Ovary (tissue), 9 donors: ENCODE data around the gene EIF2S2. TPM values are rescaled to one million over a fixed set of nuclear protein-coding genes. Genes with fewer than 3 reads are reported as not detected.

Experiments used
- DNase-seq, 5 donors: peaks; one replicate each; pipeline ENCODE4 v3.0.0-alpha.2; 2019 to 2020
- H3K27ac ChIP-seq, 2 donors: fragments of 200-600 bp; one replicate each; pipeline versions ENCODE4 v1.5.1 to v1.8.0; 2019 to 2022
- H3K27me3 ChIP-seq: fragments of 200-600 bp; one replicate; pipeline ENCODE4 v1.8.0; 2022
- H3K36me3 ChIP-seq: fragments of 200-600 bp; sonication (generic); one replicate; pipeline ENCODE4 v1.5.1; 2019
- H3K4me1 ChIP-seq: one replicate; pipeline ENCODE4 v1.8.1; 2013; ENCODE audit warnings: mild to moderate bottlenecking, moderate library complexity; ENCODE audit not compliant: insufficient read depth
- H3K4me3 ChIP-seq: fragments of 200-600 bp; sonication (generic); one replicate; pipeline ENCODE4 v1.5.1; 2017
- H3K9me3 ChIP-seq, 2 donors: fragments of 200-600 bp in 1 of 2; sonication (generic) in 1 of 2; one replicate each; pipeline versions ENCODE4 v1.5.1 to v1.8.1; 2013 to 2019; ENCODE audit warnings: mild to moderate bottlenecking in 1 of 2, moderate library complexity in 1 of 2
- CTCF ChIP-seq, 3 donors: fragments of 450-650 bp in 2 of 3; fragments of 200-600 bp in 1 of 3; IDR thresholded peaks; one replicate each; pipeline versions ENCODE4 v1.5.1 to v1.8.0; 2016 to 2022; ENCODE audit warnings: antibody characterized with exemption in 3 of 3, mild to moderate bottlenecking in 1 of 3
- EP300 ChIP-seq: sonication (generic); formaldehyde crosslinking; IDR thresholded peaks from one replicate; pipeline ENCODE4 v1.6.1; 2017; ENCODE audit warnings: antibody characterized with exemption
- POLR2A ChIP-seq: fragments of 450-650 bp; IDR thresholded peaks from one replicate; pipeline ENCODE4 v1.6.1; 2017; ENCODE audit warnings: antibody characterized with exemption, mild to moderate bottlenecking, moderate library complexity
- WGBS, 3 donors: extraction: QIAGEN DNeasy Blood & Tissue Kit in 1 of 3; methylation state at CpG; one replicate each; pipeline versions ENCODE4 v1.1.5 to v1.1.7; 2013 to 2017; 5-methylcytosine and 5-hydroxymethylcytosine counted together
- intact Hi-C, 4 donors: fragments of 100-400 bp; cut with DNase I; formaldehyde crosslinking; loops; one replicate each; pipeline versions ENCODE4 v1.11.0 to v1.15.1; 2022 to 2023
- polyA plus RNA-seq, 2 donors: library from polyadenylated mRNA; stranded (reverse); fragments of 200-250 nt in 1 of 2; fragments of 350-450 nt in 1 of 2; fragmentation: Illumina TruSeq in 1 of 2; extraction: RNeasy Lipid Tissue Mini Kit (QIAGEN cat#74804) in 1 of 2; gene quantifications; one replicate each; pipeline ENCODE4 v1.2.3, GENCODE V29; 2013 to 2014
- total RNA-seq, 7 donors: library from RNA; depleted of rRNA in 2 of 7; stranded (reverse); fragments of >200 nt in 2 of 7; fragmentation: NEBNext Ultra II Directional in 3 of 7; extraction: Animal tissue kit (Norgen Biotek cat#: 25700) in 3 of 7; gene quantifications; one replicate each; pipeline versions ENCODE4 v1.1.0 to v1.2.4, GENCODE V29; 2016 to 2023
- donor health status: DM: no; HTN: no; CAD: no; lungs with moderate emphysema.
- donor health status: DM: no; HTN: no; CAD: no.
- donor health status: Bipolar disorder and iron deficiency.
- donor health status: DM: yes; HTN: yes; CAD: no.
- donor health status: DM: no; HTN: no; CAD: no.
- donor health status: DM: yes; HTN: yes; CAD: no.

Gene EIF2S2
- total and polyA plus RNA-seq, 9 donors, result 29.1 to 85.8 (median 36.1) TPM

DNA sequence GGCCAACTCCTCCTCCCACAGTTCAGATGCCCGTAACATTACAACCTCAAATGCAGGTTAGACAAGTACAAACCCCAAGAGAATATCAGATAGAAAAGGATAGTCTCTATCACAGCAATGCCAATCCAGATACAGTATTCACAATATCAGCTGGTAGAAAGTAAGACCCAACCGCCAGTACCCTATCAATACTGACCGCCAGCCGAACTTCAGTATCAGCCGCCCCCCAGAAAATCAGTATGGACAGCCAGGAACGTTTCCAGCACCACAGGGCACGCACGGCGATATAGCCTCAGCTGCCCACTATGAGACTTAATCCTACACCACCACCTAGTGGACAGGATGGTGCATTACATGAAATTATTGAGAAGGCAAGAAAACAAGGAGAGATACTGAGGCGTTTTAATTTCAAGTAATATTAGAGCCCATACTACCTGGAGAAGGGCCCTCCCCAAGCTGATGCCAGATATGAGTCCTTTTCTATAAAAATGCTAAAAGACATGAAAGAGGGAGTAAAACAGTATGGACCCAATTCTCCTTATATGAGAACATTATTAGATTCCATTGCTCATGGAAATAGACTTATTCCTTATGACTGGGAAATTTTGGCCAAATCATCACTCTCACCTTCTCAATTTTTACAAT, 17.6 kb upstream of the EIF2S2 start:
- Histone ChIP-seq H3K9me3 (no peaks in the 10 kb centered on the region), H3K4me3 (no peak overlapping the region), H3K4me1 (no peaks in the 10 kb centered on the region), H3K36me3 (no peaks in the 10 kb centered on the region), H3K27me3 (no peaks in the 10 kb centered on the region), H3K27ac (no peak overlapping the region)
- intact Hi-C loops, result loop anchor here in 2 of 4 donors (5.0 to 10.0 kb wide), 2 partner anchors 265 to 267 kb away; no protein-coding TSS in a partner anchor
- WGBS, 3 donors, result 0 to 2% (median 1%) methylated on average over 10 of the region's 10 CpGs
- DNase-seq, result peak; percentile 43 to 66 (median 54)
- TF ChIP-seq CTCF (IDR thresholded peaks at IDR 0.05), result peak; percentile 56 to 81 (median 78)
- no peak for TF ChIP-seq EP300
- TF ChIP-seq POLR2A, result no peak

DNA sequence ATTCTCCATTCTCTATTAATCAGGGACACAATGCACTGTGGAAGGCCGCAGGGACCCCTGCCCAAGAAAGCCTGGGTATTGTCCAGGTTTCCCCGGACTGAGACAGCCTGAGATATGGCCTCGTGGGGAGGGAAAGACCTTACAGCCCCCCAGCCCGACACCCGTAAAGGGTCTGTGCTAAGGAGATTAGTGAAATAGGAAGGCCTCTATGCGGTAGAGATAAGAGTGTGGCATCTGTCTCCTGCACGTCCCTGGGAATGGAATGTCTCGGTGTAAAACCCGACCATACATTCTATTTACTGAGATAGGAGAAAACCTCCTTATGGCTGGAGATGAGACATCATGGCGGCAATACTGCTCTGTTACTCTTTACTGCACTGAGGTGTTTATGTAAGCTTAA, 15.7 kb upstream of the EIF2S2 start:
- no peak for DNase-seq
- Histone ChIP-seq H3K9me3 (no peaks in the 10 kb centered on the region), H3K36me3 (no peaks in the 10 kb centered on the region), H3K4me1 (no peaks in the 10 kb centered on the region), H3K27ac (no peak overlapping the region), H3K27me3 (no peaks in the 10 kb centered on the region), H3K4me3 (no peak overlapping the region)
- TF ChIP-seq POLR2A (no peak), CTCF (IDR thresholded peaks at IDR 0.05) (no peak), EP300 (no peak)
- intact Hi-C loops, result loop anchor here in 2 of 4 donors (5.0 to 10.0 kb wide), 2 partner anchors 263 to 265 kb away; no protein-coding TSS in a partner anchor
- 68 to 78% (median 68%) methylated on average over 10 of the region's 10 CpGs for WGBS, 3 donors

DNA sequence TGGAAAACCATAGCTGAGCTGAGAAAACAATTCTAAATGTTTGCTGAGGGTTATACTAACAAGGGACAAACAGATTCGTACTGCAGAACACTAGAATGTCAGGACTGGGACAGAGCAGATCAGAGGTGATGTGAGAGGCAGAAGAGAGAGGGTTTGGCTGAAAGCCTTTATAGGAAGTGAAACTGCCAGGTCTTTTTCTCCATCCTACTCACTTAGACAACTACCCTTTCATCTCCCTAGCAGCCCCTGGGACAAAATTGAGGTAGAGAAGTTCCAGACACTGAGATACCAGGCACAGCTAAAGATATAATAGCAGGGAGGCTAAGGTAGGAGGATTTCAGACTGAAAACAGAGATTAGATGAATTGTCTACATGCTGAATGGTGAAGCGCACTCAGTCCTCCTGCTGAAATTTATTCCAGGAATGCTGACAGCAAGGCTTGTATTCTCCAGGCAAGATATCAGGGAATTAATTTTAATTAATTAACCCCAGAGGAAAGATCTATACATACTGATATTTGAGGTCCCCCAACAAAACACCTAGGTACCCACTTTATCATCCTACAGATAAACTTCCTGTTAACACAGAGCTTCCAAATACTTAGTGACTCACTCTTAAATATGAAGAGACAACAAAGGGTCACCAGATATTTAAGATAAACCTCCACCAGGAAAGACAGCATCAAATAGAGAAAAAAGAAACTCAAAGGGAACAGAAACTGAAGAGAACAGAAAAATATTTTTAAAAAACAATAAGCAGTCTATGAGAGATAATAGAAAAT, 12.6 kb upstream of the EIF2S2 start:
- intact Hi-C loops, result loop anchor here in 2 of 4 donors (5.0 to 10.0 kb wide), 2 partner anchors 260 to 262 kb away; no protein-coding TSS in a partner anchor
- WGBS, 3 donors, result 43 to 55% (median 50%) methylated on average over 2 of the region's 2 CpGs
- TF ChIP-seq CTCF (IDR thresholded peaks at IDR 0.05) (no peak), POLR2A (no peak), EP300 (no peak)

DNA sequence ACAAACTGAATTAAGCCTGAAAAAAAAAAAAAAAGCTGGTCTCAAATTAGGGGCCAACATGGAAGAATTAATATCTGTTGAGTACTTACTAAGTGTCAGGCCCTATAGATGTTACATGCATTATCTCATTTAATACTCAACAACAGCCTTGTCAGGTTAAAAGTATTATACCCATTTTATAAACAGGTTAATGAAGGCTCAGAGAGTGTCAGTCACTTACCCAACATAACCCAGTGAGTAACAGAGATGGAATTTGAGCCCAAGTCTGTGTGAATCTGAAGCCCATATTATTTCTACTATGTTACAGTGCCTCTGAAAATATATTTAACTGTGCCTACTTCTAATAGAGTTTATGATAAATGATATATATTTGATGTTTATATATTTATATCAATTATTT, 11.3 kb upstream of the EIF2S2 start:
- intact Hi-C loops, result loop anchor here in 1 of 4 donors (10.0 kb wide), 1 partner anchor 259 kb away; no protein-coding TSS in a partner anchor
- TF ChIP-seq POLR2A (no peak), CTCF (IDR thresholded peaks at IDR 0.05) (no peak), EP300 (no peak)
- no peaks in the 10 kb centered on the region for H3K4me1 ChIP-seq

More for the DNA sequence above, 12.6 kb upstream of the EIF2S2 start:
- no peak overlapping the region for H3K27ac ChIP-seq
- H3K27me3 ChIP-seq, result no peaks in the 10 kb centered on the region
- H3K36me3 ChIP-seq, result no peaks in the 10 kb centered on the region
- H3K9me3 ChIP-seq, result no peaks in the 10 kb centered on the region
- no peak overlapping the region for H3K4me3 ChIP-seq
- DNase-seq, result no peak
- no peaks in the 10 kb centered on the region for H3K4me1 ChIP-seq

More for the DNA sequence above, 11.3 kb upstream of the EIF2S2 start:
- H3K27ac ChIP-seq, result no peak overlapping the region
- no peaks in the 10 kb centered on the region for H3K9me3 ChIP-seq
- H3K27me3 ChIP-seq, result no peaks in the 10 kb centered on the region
- no peak for DNase-seq
- H3K4me3 ChIP-seq, result no peak overlapping the region
- H3K36me3 ChIP-seq, result no peaks in the 10 kb centered on the region
